ENCODE results near the gene PRKCA. TPM values are rescaled to one million over a fixed set of nuclear protein-coding genes. Genes with fewer than 3 reads are reported as not detected.
A peak's percentile ranks its signal among the peaks of the same experiment; 100 is the strongest.
"Not testable (repeated sequence)": the region's sequence is repeated elsewhere in the genome, so short reads cannot be mapped to it uniquely, and the experiment has no call there.

PRKCA gene
- total and polyA plus RNA-seq, 4 experiments from 2014 or later, result 1.1 to 107 (median 56.1) TPM

DNA sequence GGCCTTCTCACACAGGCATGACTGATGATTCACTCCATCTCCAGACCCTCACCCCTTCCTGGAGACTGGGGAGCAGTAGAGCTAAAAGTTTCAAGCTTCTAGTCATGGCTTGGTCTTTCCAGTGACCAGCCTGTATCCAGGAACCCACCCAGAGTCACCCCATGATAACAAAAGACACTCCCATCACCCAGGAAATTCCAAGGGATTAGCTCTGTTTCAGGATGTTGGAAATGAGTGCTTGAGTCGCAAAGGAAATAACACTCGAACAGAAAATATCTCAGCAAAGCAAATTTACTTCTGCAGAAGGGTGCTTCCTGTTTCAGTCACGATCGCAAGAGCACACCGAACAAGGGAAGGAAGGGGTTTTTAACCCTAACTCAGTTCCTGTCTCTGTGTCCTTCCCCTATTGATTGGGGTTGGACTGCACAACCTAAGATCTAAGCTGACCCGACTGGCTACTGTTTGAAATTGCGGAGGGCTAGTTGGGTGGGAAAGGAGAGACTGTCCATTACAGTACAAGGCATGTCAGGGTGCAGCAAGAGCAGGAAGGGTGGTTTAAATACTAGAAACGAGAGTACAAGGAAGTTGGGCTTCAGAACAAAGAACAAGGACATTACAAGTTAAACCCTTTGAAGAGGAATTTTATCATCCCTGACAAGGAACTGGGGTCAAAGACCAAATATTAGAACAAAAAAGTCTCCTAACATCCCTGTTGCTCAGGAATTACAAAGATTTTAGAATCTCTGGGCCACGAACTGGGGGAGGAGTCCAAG lies 308.1 kb downstream of the PRKCA start:
- Mint-ChIP-seq H3K9me3 (peaks cover 0 to 39% (median 31%) of the 10 kb centered on the region in 8 donors), H3K27me3 (no peaks in the 10 kb centered on the region), H3K4me1 (peaks cover 14 to 35% (median 17%) of the 10 kb centered on the region in 4 donors), H3K27ac (peak overlapping the region in 1 of 7 donors; percentile 6), H3K4me3 (peak overlapping the region in 1 of 8 donors; percentile 8), H3K36me3 (peaks cover 31 to 46% of the 10 kb centered on the region in 2 donors)
- Histone ChIP-seq H3K4me3 (ENCODE audit: low read length in 2 of 2) (no peak overlapping the region), H3K9me3 (ENCODE audit: control insufficient read depth in 1 of 2, low read length in 2 of 2) (peaks cover 4 to 13% of the 10 kb centered on the region in 2 donors), H3K4me1 (ENCODE audit: insufficient read depth, low read length) (no peaks in the 10 kb centered on the region), H3K36me3 (ENCODE audit: insufficient read depth, low read length) (no peaks in the 10 kb centered on the region), H3K27ac (ENCODE audit: low read depth, low read length) (no peak overlapping the region), H3K27me3 (ENCODE audit: insufficient read depth, low read length) (no peaks in the 10 kb centered on the region)
- CTCF ChIA-PET (ENCODE audit: partially characterized antibody), result interaction anchor here (1.3 kb wide), 1 partner anchor 10 kb away, joined by 3 read pairs; no protein-coding TSS in a partner anchor
- intact Hi-C loops (cut with micrococcal nuclease), result no loop called here
- POLR2A ChIA-PET (ENCODE audit: partially characterized antibody), result no interaction called here
- peak in 1 of 5 donors; percentile 23 for DNase-seq

DNA sequence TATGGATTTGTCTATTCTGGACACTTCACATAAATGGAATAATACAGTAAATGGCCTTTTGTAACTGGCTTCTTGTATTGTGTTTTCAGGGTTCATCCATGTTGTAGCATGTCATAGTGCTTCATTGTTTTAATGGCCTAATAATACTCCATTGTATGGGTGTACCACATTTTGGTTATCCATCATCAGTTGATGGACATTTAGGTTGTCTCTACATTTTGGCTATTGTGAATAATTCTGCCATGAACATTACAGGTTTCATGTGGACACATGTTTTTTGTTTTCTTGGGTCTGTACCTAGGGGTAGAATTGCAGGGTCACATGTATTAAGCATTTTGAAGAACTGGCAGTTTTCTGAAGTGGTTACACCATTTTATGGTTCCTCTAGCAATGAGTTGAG lies 309.0 kb downstream of the PRKCA start:
- Mint-ChIP-seq H3K27ac (no peak overlapping the region), H3K4me1 (peaks cover 16 to 35% (median 19%) of the 10 kb centered on the region in 4 donors), H3K4me3 (no peak overlapping the region), H3K9me3 (peaks cover 0 to 39% (median 31%) of the 10 kb centered on the region in 8 donors), H3K36me3 (peaks cover 32 to 48% of the 10 kb centered on the region in 2 donors), H3K27me3 (no peaks in the 10 kb centered on the region)
- Histone ChIP-seq H3K36me3 (ENCODE audit: insufficient read depth, low read length) (no peaks in the 10 kb centered on the region), H3K4me1 (ENCODE audit: insufficient read depth, low read length) (no peaks in the 10 kb centered on the region), H3K4me3 (ENCODE audit: low read length in 2 of 2) (no peak overlapping the region), H3K9me3 (ENCODE audit: control insufficient read depth in 1 of 2, low read length in 2 of 2) (peaks cover 4 to 13% of the 10 kb centered on the region in 2 donors), H3K27me3 (ENCODE audit: insufficient read depth, low read length) (no peaks in the 10 kb centered on the region), H3K27ac (ENCODE audit: low read depth, low read length) (no peak overlapping the region)
- DNase-seq, result no peak
- CTCF ChIA-PET (ENCODE audit: partially characterized antibody), result interaction anchor here (1.3 kb wide), 1 partner anchor 9 kb away, joined by 3 read pairs; no protein-coding TSS in a partner anchor
- intact Hi-C loops (cut with micrococcal nuclease), result no loop called here
- POLR2A ChIA-PET (ENCODE audit: partially characterized antibody), result no interaction called here

DNA sequence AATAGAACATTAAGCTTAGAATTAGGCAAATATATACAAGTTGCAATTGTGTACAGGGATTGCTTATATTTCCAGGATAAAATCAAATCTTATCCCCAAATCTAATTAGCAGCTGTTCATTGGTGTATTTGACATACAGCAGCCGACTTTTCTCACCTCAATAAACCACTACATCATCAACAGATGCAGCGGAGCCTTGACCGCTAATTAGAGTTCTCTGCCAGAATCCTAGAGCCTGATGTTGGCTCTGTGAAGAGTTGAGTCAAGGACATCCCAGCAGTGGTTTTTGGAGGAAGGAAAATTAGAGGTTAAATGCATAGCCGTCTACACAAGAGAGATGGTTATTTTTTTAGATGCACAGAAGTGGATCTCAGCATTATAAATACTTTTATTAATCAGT lies 310.6 kb downstream of the PRKCA start:
- no peaks in the 10 kb centered on the region for H3K36me3 ChIP-seq (ENCODE audit: insufficient read depth, low read length)
- Mint-ChIP-seq H3K27ac (no peak overlapping the region), H3K4me1 (peaks cover 18 to 46% (median 31%) of the 10 kb centered on the region in 4 donors), H3K36me3 (peaks cover 26 to 50% of the 10 kb centered on the region in 2 donors), H3K9me3 (peaks cover 0 to 39% (median 31%) of the 10 kb centered on the region in 8 donors), H3K27me3 (no peaks in the 10 kb centered on the region), H3K4me3 (no peak overlapping the region)
- ChIA-PET CTCF (ENCODE audit: partially characterized antibody) (no interaction called here), POLR2A (ENCODE audit: partially characterized antibody) (no interaction called here)
- intact Hi-C loops (cut with micrococcal nuclease), result no loop called here
- no peaks in the 10 kb centered on the region for H3K27me3 ChIP-seq (ENCODE audit: insufficient read depth, low read length)
- DNase-seq, result no peak
- no peak overlapping the region for H3K4me3 ChIP-seq (ENCODE audit: low read length in 2 of 2)
- no peak overlapping the region for H3K27ac ChIP-seq (ENCODE audit: low read depth, low read length)
- H3K9me3 ChIP-seq (ENCODE audit: control insufficient read depth in 1 of 2, low read length in 2 of 2), result peaks cover 4 to 13% of the 10 kb centered on the region in 2 donors
- no peaks in the 10 kb centered on the region for H3K4me1 ChIP-seq (ENCODE audit: insufficient read depth, low read length)

DNA sequence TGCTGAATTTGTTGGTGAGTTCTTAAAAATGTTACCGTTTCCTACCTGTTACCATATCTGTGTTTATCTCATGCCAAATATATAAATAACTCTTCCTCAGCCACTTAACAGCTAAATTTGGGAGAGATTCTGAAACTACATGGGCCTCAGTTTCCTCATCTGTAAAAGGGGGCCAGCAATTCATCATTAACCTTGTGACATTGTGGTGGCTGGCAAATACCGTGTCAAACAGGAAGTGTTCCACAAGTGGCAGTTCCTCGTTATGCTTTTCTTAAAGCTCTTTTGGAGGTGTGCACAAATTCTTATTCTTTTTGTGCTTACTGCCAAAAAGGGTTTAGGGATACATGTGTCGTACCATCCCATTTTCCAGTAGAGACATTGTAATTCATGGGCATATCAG lies 312.1 kb downstream of the PRKCA start:
- POLR2A ChIA-PET (ENCODE audit: partially characterized antibody), result no interaction called here
- H3K36me3 ChIP-seq (ENCODE audit: insufficient read depth, low read length), result no peaks in the 10 kb centered on the region
- intact Hi-C loops (cut with micrococcal nuclease), result no loop called here

DNA sequence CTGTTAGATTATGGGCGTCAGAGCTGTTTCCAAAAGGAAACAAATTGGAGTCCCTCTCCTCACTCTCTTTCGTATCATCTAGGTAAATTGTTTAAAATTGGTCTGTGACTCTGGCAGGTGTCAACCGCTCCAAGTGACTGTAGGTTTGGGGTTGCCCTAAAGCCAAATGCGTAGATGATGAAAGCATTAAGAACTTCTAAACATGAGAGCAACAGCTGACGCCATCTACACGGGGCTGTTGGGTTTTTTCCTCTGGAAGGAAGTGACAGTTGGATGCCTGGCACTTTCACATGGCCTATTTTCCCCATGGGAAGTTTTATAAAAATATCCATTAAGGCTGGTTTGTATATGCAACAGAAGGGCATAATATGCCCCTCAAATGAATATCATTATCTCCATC lies 316.8 kb downstream of the PRKCA start:
- intact Hi-C loops (cut with micrococcal nuclease), result no loop called here
- Mint-ChIP-seq H3K27me3 (no peaks in the 10 kb centered on the region), H3K27ac (no peak overlapping the region), H3K4me3 (no peak overlapping the region), H3K36me3 (peaks cover 10 to 15% of the 10 kb centered on the region in 2 donors), H3K4me1 (peaks cover 23 to 62% (median 45%) of the 10 kb centered on the region in 4 donors), H3K9me3 (peaks cover 0 to 2% (median 0%) of the 10 kb centered on the region in 8 donors)
- POLR2A ChIA-PET (ENCODE audit: partially characterized antibody), result interaction anchor here (0.7 kb wide), 1 partner anchor 14 kb away, joined by 3 read pairs; no protein-coding TSS in a partner anchor
- Histone ChIP-seq H3K27me3 (ENCODE audit: insufficient read depth, low read length) (no peaks in the 10 kb centered on the region), H3K4me3 (ENCODE audit: low read length in 2 of 2) (no peak overlapping the region), H3K9me3 (ENCODE audit: control insufficient read depth in 1 of 2, low read length in 2 of 2) (no peaks in the 10 kb centered on the region), H3K4me1 (ENCODE audit: insufficient read depth, low read length) (no peaks in the 10 kb centered on the region), H3K36me3 (ENCODE audit: insufficient read depth, low read length) (no peaks in the 10 kb centered on the region), H3K27ac (ENCODE audit: low read depth, low read length) (no peak overlapping the region)
- no peak for DNase-seq
- CTCF ChIA-PET (ENCODE audit: partially characterized antibody), result no interaction called here

More for the DNA sequence above, 312.1 kb downstream of the PRKCA start:
- CTCF ChIA-PET (ENCODE audit: partially characterized antibody), result interaction anchor here (0.6 kb wide), 1 partner anchor 193 kb away, joined by 4 read pairs; no protein-coding TSS in a partner anchor
- no peak overlapping the region for H3K27ac Mint-ChIP-seq
- peaks cover 15 to 43% (median 37%) of the 10 kb centered on the region in 4 donors for H3K4me1 Mint-ChIP-seq
- Histone ChIP-seq H3K4me1 (ENCODE audit: insufficient read depth, low read length) (no peaks in the 10 kb centered on the region), H3K9me3 (ENCODE audit: control insufficient read depth in 1 of 2, low read length in 2 of 2) (peaks cover 4 to 13% of the 10 kb centered on the region in 2 donors), H3K27me3 (ENCODE audit: insufficient read depth, low read length) (no peaks in the 10 kb centered on the region), H3K27ac (ENCODE audit: low read depth, low read length) (no peak overlapping the region), H3K4me3 (ENCODE audit: low read length in 2 of 2) (no peak overlapping the region)
- H3K27me3 Mint-ChIP-seq, result no peaks in the 10 kb centered on the region
- no peak for DNase-seq
- H3K9me3 Mint-ChIP-seq, result peaks cover 0 to 24% (median 20%) of the 10 kb centered on the region in 8 donors
- no peak overlapping the region for H3K4me3 Mint-ChIP-seq
- peaks cover 16 to 36% of the 10 kb centered on the region in 2 donors for H3K36me3 Mint-ChIP-seq

DNA sequence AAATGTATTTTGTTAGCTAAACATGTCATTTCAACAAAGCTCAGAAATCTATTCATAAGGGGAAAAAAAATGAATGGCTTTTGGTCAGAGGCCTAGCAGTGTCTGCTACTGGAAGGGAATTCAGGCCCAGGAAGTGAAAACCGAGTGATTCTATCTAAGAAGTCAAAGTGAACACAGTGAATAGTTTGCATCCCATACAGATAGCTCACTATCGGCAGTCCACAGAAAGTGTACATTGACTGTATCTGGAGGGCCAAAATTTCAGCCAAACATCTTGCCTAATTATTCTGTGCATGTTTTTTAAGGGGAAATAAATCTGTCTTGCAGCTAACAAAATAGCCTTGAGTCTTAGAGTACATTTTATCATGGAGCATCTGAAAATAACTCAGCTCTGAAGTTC lies 318.1 kb downstream of the PRKCA start:
- intact Hi-C loops (cut with micrococcal nuclease), result no loop called here
- no peak overlapping the region for H3K4me3 Mint-ChIP-seq
- H3K27ac Mint-ChIP-seq, result peak overlapping the region in 1 of 7 donors; percentile 37
- peaks cover 22 to 60% (median 44%) of the 10 kb centered on the region in 4 donors for H3K4me1 Mint-ChIP-seq
- H3K4me3 ChIP-seq (ENCODE audit: low read length in 2 of 2), result no peak overlapping the region
- H3K9me3 ChIP-seq (ENCODE audit: control insufficient read depth in 1 of 2, low read length in 2 of 2), result no peaks in the 10 kb centered on the region
- no peaks in the 10 kb centered on the region for H3K4me1 ChIP-seq (ENCODE audit: insufficient read depth, low read length)
- H3K27ac ChIP-seq (ENCODE audit: low read depth, low read length), result no peak overlapping the region
- H3K36me3 ChIP-seq (ENCODE audit: insufficient read depth, low read length), result no peaks in the 10 kb centered on the region
- H3K9me3 Mint-ChIP-seq, result peaks cover 0 to 2% (median 0%) of the 10 kb centered on the region in 8 donors
- ChIA-PET CTCF (ENCODE audit: partially characterized antibody) (interaction anchor here (1.2 kb wide), 1 partner anchor 10 kb away, joined by 3 read pairs; no protein-coding TSS in a partner anchor), POLR2A (ENCODE audit: partially characterized antibody) (no interaction called here)
- no peaks in the 10 kb centered on the region for H3K27me3 ChIP-seq (ENCODE audit: insufficient read depth, low read length)
- peaks cover 10 to 12% of the 10 kb centered on the region in 2 donors for H3K36me3 Mint-ChIP-seq
- no peak for DNase-seq
- no peaks in the 10 kb centered on the region for H3K27me3 Mint-ChIP-seq

DNA sequence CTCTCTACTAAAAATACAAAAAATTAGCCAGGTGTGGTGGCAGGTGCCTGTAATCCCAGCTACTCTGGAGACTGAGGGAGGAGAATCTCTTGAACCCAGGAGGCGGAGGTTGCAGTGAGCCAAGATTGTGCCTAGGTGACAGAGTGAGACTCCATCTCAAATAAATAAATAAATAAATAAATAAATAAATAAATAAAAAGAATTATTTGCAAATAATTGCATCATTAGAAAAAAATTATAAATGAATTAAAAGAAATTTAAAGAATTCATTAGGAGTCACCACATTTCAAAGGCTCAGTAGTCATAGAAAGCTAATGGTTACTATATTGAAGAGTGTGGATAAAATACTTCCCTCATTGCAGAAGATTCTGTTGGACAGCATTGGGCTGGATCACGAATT lies 322.2 kb downstream of the PRKCA start:
- H3K27ac Mint-ChIP-seq; intact Hi-C loops (cut with micrococcal nuclease): not testable (repeated sequence)

More for the DNA sequence above, 322.2 kb downstream of the PRKCA start:
- H3K4me1 ChIP-seq (ENCODE audit: insufficient read depth, low read length); H3K9me3 Mint-ChIP-seq; H3K4me3 ChIP-seq (ENCODE audit: low read length in 2 of 2); H3K27me3 Mint-ChIP-seq; H3K36me3 ChIP-seq (ENCODE audit: insufficient read depth, low read length); H3K27ac ChIP-seq (ENCODE audit: low read depth, low read length); H3K9me3 ChIP-seq (ENCODE audit: control insufficient read depth in 1 of 2, low read length in 2 of 2); H3K36me3 Mint-ChIP-seq; POLR2A ChIA-PET (ENCODE audit: partially characterized antibody); H3K4me3 Mint-ChIP-seq; DNase-seq; H3K27me3 ChIP-seq (ENCODE audit: insufficient read depth, low read length); CTCF ChIA-PET (ENCODE audit: partially characterized antibody): not testable (repeated sequence)
- H3K4me1 Mint-ChIP-seq, result peaks cover 25 to 66% (median 37%) of the 10 kb centered on the region in 4 donors

All from CD4-positive, alpha-beta memory T cell (primary cell).